A204.1 (cell line): ENCODE results near the gene NDUFAF7.
"Not testable (repeated sequence)": the region's sequence is repeated elsewhere in the genome, so short reads cannot be mapped to it uniquely, and the experiment has no call there.

ENCODE experiments used
- FAIRE-seq: peaks from 2 replicates; lab custom pipeline; 2012; peaks lifted over from hg19 to GRCh38; lab: Jason Lieb, UNC

Gene NDUFAF7, protein sequence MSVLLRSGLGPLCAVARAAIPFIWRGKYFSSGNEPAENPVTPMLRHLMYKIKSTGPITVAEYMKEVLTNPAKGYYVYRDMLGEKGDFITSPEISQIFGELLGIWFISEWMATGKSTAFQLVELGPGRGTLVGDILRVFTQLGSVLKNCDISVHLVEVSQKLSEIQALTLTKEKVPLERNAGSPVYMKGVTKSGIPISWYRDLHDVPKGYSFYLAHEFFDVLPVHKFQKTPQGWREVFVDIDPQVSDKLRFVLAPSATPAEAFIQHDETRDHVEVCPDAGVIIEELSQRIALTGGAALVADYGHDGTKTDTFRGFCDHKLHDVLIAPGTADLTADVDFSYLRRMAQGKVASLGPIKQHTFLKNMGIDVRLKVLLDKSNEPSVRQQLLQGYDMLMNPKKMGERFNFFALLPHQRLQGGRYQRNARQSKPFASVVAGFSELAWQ

DNA sequence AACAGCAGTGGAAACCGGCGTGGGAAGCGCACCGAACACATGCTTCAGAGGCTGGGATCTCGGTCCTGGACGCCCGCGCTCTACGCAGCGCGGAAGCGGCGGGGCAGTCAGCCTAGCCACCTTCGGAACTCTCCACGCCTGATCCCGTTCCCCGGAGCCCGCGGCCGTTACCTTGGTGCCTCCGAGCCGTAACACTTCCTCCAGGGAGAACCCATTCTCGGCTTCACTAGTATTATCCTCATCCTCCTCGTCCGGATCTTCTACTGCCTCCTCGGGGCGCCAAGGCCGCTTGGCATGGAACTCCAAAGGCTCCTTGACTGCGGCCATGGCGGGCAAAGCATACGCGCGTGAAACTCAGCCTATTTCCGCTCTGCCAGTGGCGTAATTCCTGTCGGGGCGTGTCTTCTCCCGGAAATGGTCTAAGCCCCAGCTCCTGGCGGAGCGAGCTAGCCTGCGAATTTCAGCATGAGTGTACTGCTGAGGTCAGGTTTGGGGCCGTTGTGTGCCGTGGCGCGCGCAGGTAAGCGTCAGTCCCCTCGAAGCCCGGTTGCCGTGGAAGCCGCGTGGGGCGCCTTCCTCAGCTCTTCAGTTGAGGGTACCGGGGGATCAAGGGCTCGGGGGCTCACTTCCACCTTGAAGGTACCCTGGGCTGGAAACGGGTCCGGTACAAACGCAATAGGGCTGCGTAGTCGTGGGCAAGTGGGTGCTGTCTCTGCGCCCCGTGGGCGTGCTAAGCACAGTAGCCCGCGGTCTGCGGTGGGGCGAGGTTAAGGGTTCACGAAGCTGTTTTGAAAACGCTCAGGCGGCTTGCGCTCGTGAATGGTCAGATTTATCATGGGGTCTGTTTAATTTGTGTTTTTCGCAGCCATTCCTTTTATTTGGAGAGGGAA lies at the start of gene NDUFAF7, which contains the start of gene CEBPZ:
TSS of gene NDUFAF7 (plus strand) at position 418 of the 890 bp plus-strand sequence. CDS start at position 466, 48 bp downstream.
TSS of gene CEBPZ (minus strand) at position 356 of the 890 bp plus-strand sequence. CDS start at position 327, 29 bp downstream.
- no peak for FAIRE-seq

DNA sequence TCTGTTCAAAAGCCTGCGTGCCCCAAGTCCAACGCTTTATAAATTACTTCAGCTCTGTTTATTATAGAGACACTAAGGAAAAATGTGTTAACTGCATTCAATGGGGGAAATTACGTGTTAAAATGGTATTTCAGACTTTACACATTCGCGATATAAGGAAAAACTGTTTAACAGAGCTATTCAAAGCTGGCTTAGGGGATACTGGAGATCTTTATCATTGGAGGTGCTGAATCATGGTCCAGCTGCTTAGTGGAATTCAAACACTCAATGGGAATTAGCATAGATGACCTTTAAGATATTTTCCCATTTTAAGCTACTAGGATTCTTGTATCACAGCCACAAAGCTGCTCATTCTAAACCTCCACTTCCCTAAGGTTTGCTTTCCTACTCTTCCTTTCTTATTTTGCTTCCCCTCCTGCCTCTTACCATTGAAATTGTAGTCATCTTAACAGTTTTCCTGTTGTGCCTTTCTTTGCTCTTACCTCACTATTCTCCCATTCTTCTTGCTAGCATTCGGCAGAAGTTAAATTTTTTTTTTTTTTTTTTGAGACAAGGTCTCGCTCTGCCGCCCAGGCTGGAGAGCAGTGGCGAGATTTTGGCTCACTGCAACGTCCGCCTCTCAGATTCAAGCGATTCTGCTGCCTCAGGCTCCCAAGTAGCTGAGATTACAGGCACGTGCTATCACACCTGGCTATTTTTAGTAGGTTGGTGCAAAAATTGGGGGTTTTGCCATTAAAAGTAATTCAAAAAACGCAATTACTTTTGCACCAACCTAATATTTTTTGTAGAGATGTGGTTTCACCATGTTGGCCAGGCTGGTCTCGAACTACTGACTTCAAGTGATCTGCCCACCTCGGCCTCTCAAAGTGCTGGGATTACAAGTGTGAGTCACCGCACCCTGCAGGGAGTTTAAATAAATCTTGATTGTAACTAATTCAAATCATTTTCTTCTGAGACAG lies 49.5 kb upstream of the NDUFAF7 start:
- FAIRE-seq, result no peak

DNA sequence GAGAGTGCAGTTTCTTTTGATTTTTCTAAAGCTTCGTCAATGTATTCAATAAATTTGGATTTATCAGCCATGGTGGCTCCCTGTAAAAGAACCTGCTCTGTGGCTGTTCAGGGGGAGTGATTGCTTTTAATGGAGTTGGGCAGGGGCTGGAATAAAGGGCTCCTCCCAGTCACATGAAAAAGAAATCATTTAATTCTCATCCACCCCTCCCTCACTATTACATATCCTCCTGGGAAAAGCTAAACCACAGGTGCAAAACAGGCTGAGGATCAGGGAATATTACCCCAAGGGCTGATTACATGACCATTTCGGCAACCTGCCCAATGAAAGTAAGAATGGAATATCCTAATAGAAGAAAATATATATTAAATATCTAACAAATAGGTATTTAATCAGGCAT lies 42.9 kb upstream of the NDUFAF7 start, which contains the start of gene SULT6B1:
TSS of gene SULT6B1 (minus strand) at position 101 of the 400 bp plus-strand sequence. CDS start at position 71, 30 bp downstream.
- no peak for FAIRE-seq

DNA sequence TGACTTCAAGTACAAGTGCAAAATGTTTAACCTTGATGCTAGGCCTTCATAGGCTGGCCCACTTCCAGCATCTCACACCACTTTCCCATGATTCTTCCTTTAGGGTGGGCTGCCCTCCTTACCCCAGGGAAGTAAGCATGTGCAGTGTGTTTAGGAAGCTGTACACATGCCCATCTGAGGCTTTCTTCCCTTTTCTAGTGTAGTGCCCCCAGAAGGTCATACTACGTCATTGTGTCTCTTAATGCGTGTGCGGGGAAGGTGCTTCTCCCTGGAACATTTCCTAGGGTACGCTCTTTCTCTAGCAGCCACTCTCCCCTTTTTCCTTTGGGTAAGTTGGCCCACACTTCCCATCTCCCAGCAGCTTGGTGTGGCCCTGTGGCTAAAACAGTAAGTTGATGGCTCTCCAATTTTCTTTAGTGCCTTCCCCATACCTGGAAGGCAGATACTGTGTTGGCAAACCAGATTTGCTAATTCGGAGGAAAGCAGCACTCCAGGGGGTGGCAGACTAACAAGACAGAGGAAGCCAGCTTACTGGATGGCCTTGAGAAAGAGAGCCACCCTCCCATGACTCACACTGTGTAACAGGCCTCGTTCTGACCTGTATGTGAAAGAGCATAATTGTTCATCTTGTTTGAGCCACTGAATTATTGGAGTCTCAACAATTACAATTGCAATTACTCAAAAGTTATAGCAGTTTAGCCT lies 41.9 kb upstream of the NDUFAF7 start:
- no peak for FAIRE-seq

DNA sequence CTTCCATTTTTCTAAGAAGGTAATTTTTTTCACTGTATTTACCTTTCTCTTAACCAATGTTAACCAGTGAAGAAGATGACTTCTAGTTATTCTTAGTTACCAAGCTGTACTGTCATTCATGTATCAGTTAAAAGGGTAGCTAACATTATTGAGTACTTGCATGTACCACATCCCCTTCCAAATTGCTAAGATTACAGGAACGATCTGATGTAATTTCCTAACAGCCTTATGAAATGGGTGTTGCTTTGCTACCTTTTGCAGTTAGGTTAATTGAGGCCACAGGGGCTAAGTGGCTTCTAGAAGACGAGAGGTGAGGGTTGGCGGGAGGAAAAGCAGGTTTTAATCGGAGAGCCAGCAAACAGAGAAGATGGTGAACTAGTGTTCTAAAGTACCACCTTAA lies 41.2 kb upstream of the NDUFAF7 start:
- FAIRE-seq, result no peak

DNA sequence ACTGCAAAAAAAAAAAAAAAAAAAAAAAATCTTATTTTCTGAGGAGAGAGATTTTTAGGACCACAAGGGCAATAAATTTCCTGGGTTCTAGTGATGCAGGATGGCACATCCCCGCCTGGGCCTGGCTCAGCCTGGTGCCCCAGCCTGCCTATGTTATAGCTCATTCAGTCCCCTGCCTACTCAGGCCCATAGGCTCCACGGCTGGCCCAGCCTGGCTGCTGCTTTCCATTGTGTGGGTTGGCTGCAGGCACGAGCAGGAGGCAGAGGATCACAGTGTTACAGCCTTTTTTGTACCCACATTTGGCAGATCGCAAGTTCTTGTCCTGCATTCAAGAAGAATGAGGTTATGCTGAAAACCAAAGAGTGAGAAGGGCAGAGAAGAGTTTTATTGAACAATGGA lies 40.2 kb upstream of the NDUFAF7 start:
- no peak for FAIRE-seq

DNA sequence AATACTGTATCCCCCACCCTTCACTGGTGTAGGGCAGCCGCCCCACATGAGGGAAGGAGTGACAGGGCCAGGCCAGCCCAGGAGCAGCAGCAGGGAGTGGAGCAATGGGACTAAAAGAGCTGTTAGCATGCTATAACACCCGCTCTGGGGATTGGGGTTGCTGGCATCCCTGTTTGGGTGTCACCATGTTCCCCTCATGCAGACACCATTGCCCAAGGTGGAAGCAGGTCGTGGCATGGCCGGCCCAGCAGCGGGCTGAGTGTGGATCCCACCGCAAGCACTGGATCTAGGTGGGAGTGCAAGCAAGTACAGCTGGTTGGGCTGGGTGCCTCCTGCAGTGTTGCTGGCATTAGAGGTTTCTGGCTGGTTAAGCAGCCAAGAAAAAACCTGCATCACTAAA lies 39.7 kb upstream of the NDUFAF7 start:
- FAIRE-seq, result no peak

DNA sequence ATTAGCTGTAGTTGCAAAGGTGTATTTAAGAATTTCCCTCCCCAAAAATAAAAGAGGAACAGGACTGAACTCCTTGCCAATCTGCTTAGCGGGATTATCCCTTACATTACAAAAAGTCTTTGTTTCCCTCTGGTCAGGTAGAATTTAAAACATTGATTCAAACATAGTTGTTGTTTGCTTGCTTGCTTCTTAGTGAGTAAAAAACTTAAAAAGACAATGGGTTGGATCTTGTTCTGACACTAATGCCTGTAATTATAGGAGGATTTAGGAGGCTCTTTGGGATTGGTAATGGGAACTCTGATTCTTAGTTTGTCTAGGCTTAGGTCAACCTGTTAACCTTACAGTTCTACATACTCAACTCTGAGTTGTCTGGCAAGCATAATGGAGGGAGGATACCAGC lies 38.9 kb upstream of the NDUFAF7 start:
- FAIRE-seq, result no peak

DNA sequence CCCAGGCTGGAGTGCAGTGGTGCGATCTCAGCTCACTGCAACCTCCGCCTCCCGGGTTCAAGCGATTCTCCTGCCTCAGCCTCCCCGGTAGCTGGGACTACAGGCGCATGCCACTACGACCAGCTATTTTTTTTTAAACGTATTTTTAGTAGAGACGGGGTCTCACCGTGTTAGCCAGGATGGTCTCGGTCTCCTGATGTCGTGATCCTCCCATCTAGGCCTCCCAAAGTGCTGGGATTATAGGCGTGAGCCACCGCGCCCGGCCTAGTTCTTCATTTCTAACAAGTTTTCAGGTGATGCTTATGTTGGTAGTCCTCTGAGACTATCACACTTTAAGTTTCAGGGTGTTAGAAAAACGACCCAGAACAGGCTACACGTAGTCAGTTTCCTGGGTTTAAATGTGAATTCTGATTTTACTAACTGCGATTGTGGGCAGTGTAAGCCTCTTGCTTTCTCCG lies 35.6 kb upstream of the NDUFAF7 start:
- FAIRE-seq, result not testable (repeated sequence)

DNA sequence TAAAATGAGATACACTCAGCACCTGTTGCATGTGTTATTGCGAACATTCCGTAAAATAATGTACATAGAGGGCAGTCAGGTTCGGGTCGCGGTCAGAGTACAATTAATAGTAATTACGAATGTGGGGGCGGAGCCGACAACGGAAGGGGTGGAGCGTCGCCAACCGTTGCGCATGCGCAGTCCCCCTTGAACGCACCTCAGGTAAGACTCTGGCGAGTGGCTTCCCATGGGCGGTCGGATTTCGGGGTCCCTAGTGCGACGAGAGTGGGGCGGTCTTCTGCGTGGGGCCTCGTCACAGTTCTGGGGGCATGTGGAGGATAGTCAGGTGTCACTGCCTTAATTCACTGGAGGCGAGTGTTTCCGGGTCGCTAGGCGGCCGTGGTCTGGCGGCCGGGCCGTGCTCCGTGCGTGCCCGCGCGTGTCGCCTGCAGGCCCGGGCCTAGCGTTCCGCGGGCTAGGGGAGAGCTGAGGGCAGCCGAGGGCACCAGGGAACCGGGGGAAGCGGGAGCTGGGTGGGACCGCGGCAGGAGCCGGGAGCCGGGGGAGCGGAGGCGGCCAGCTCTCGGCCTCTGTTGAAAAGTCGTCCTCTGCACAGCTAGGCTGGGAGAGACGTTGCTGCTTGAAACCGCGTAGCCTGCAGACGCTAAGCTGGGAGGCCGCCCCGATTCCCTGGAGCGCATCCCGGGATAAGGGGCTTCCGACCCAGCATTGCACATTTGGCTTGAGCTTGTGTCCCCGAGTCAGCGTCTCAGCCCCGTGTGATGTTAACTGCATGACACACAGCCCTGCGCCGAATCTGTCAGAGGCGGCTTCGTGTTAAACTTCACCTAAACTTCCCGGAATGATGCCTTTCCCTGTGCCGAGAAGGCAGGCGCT lies 34.9 kb upstream of the NDUFAF7 start, which contains the start of gene CEBPZOS:
TSS of gene CEBPZOS (plus strand) at position 177 of the 876 bp plus-strand sequence. CDS start 3,209 bp downstream, outside the sequence.
- no peak for FAIRE-seq

DNA sequence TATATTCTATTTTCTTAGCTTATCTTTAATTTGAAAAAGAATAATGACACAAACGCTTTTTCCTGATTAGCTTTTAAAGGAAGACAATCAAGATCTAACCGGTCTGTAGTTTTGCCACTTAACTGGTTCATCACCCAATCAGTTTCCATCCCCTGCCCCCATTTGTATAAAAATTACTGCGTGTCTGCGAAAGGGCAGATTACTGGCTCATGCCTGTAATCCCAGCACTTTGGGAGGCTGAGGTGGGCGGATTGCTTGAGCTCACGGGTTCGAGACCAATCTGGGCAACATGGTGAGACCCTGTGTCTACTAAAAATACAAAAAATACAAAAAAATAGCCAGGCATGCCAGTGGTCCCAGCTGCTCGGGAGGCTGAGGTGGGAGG lies 32.8 kb upstream of the NDUFAF7 start:
- FAIRE-seq, result no peak

DNA sequence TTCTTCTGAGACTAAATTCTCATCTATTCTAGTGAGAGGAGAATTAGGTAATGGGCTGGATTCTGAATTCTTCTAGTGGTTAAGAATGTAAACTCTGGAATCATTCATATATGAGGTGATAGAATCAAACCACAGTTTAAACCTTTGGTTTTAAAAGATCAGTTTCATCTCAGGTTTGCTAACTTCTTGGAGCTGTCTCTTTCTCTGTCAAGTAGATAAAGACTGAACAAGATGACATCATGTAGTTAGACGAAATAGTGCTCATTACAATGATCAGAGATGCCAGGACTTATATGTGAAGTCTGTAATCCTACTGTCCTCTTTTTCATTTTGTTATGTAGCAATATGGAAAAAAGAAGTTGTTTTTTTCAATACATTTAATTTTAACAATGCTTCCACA lies 30.2 kb upstream of the NDUFAF7 start:
- FAIRE-seq, result no peak

DNA sequence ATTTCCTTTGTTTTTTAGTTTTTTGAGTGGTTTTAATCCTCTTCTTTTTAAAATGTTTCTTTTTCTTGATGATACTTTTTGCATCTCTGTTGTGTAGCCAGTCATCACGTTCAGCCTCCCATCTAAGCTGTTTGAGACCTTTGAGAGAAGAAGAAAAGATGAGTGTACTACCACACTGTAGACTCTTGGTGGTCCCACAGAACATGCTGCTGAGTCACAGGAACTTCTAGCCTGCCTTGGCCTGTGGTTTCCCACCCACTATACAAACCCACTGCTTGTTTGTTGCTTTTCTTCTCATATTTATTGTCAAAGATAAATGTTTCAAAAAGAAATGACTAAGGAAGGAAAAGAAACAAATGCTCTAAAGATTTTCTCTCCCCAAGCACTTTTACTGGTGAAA lies 29.7 kb upstream of the NDUFAF7 start:
- no peak for FAIRE-seq

DNA sequence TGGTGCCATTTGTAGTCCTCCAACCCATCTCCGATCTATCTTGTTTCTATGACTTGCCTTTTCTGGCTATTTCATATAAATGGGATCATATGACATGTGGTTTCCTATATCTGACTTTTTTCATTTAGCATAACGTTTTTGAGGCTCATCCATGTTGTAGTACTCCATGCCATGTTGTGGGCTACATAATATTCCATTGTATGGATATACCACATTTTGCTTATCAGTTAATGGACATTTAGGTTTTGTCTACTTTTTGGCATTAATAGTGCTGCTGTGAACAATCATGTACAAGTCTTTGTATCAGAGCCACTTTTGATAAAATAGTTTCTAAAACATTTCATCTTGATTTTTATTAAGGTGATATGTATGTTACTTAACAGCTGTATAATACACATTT lies 27.8 kb upstream of the NDUFAF7 start:
- no peak for FAIRE-seq

DNA sequence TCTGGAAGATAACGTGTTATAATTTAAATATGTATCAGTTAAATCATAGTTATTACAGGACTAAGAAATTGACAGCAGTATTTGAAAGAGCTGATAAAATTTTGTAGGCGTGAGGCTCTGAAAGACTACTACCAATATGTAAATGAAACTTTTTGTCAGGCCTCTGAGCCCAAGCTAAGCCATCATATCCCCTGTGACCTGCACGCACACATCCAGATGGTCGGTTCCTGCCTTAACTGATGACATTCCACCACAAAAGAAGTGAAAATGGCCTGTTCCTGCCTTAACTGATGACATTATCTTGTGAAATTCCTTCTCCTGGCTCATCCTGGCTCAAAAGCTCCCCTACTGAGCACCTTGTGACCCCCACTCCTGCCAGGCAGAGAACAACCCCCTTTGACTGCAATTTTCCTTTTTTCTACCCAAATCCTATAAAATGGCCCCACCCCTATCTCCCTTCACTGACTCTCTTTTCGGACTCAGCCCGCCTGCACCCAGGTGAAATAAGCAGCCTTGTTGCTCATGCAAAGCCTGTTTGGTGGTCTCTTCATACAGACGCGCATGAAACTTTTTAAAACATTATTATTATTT lies 26.3 kb upstream of the NDUFAF7 start:
- not testable (repeated sequence) for FAIRE-seq

DNA sequence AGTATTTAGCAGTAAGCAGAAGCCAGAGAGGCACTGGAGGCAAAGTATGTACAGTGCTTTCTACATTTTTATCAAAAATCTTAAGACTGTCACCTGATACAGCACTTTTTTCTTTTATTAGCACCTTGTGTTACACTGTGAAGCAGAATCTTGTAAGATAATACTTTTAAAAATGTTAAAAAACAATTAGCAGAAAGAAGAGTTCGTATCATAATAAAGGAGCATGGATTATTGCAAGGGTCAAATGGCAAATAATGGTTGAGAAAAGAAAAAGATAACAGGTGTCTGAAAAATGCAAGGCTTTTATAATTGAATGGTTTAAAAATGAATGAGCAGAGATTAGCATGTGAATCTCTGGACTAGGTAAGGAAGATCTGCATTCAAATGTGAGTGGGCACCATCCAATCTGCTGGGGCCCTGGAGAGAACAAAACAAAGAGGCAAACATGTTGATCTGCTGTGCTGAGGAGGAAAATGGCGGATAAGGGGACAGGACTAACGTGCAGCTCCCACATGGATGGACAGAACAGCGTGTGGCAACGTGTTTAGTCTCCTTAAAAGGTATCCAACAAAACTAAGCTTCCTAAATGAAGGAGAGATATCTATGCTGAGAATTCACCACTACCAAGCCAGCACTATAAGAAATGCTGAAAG lies 25.6 kb upstream of the NDUFAF7 start:
- FAIRE-seq, result no peak

DNA sequence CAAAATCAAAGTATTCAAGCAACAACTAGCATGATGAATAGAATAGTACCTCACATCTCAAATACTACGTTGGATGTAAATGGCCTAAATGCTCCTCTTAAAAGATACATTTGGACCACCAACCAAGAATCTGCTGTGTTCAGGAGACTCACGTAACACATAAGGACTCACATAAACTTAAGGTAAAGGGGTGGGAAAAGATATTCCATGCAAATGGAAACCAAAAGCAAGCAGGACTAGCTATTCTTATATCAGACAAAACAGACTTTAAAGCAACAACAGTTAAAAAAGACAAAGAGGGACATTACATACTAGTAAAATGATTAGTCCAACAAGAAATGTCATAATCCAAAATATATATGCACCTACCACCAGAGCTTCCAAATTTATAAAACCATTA lies 24.7 kb upstream of the NDUFAF7 start:
- not testable (repeated sequence) for FAIRE-seq

DNA sequence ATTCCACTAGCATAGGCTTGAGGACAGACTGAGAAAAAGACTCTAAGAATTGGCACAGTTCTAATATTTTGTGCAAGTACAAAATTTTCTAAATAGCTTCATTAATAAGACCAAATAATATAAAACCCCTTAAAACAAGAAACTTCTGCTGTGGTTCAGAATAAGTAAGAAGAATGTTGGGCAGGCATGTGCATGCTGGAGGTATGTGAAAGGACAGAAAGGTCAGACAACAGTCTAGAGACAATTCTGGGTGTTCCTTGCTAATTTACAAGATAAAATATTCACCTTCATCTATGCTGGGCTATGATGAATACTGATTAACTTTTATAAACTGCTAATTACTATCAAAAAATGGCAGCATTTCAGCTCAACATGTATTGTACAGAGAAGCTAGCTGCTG lies 20.2 kb upstream of the NDUFAF7 start:
- FAIRE-seq, result no peak

DNA sequence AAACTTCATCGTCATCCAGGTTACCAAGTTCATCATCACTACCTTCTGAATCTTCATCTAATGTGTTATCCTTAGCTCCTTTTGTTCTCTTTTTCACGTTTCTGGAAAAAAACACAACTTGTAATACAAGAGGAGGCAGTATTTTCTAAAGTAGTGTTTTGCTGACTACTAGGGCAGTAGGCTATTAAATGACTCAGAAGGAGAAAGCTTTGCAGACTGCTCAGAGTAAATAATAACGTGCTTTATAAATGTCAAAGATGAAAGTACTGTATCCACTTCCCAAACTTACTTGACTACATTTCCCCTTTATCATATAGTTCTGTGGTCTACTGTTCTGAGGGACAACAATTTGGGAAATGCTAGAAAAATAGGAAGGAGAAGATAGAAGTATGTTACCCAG lies 19.5 kb upstream of the NDUFAF7 start:
- FAIRE-seq, result no peak
